Stimulated activated memory B cell treated with anti-CD40 and anti-IgM and Interleukin-4, amounts not matched to agents 10 μg/mL and 1 μg/mL and 100 μg/mL, for 72 hours (primary cell): ENCODE results near the gene SLC25A26.
A peak's percentile ranks its signal among the peaks of the same experiment; 100 is the strongest.

Experiments used
- ATAC-seq: fragments of 150-1000 bp; cut with Tn5 transposase; 2 replicates; pipeline ENCODE4 v1.10.0; 2021
- H3K27ac Mint-ChIP-seq: one replicate; pipeline ENCODE4 v1.8.0; 2022; ENCODE audit warnings: mild to moderate bottlenecking, mixed read lengths
- H3K27me3 Mint-ChIP-seq: one replicate; pipeline ENCODE4 v1.8.0; 2022; ENCODE audit warnings: mixed read lengths
- H3K36me3 Mint-ChIP-seq: one replicate; pipeline ENCODE4 v1.8.0; 2022; ENCODE audit warnings: mixed read lengths
- H3K4me1 Mint-ChIP-seq: one replicate; pipeline ENCODE4 v1.8.0; 2022; ENCODE audit warnings: mixed read lengths
- H3K4me3 Mint-ChIP-seq: one replicate; pipeline ENCODE4 v1.8.0; 2022; ENCODE audit warnings: mild to moderate bottlenecking, moderate library complexity, mixed read lengths
- H3K9me3 Mint-ChIP-seq: one replicate; pipeline ENCODE4 v1.8.0; 2022; ENCODE audit warnings: mixed read lengths

The SLC25A26 gene

GRCh38 chr3:66403323-66403990, 182.7 kb downstream of the SLC25A26 start:
- Mint-ChIP-seq H3K4me1 (peaks cover 5% of the 10 kb centered on the region), H3K27me3 (no peaks in the 10 kb centered on the region), H3K36me3 (no peaks in the 10 kb centered on the region), H3K9me3 (no peaks in the 10 kb centered on the region), H3K27ac (no peak overlapping the region), H3K4me3 (no peak overlapping the region)
- no peak for ATAC-seq

GRCh38 chr3:66404197-66404596, 183.4 kb downstream of the SLC25A26 start:
- no peak for ATAC-seq
- H3K4me1 Mint-ChIP-seq, result peaks cover 5% of the 10 kb centered on the region

GRCh38 chr3:66404903-66405700, 184.3 kb downstream of the SLC25A26 start:
- Mint-ChIP-seq H3K4me3 (no peak overlapping the region), H3K4me1 (peaks cover 5% of the 10 kb centered on the region), H3K27me3 (no peaks in the 10 kb centered on the region), H3K27ac (no peak overlapping the region), H3K9me3 (no peaks in the 10 kb centered on the region), H3K36me3 (no peaks in the 10 kb centered on the region)
- ATAC-seq, result no peak

More at GRCh38 chr3:66404197-66404596, 183.4 kb downstream of the SLC25A26 start:
- Mint-ChIP-seq H3K27ac (no peak overlapping the region), H3K4me3 (no peak overlapping the region), H3K27me3 (no peaks in the 10 kb centered on the region), H3K9me3 (no peaks in the 10 kb centered on the region), H3K36me3 (no peaks in the 10 kb centered on the region)

GRCh38 chr3:66405701-66406091, 184.9 kb downstream of the SLC25A26 start:
- no peak for ATAC-seq
- no peak overlapping the region for H3K27ac Mint-ChIP-seq
- H3K27me3 Mint-ChIP-seq, result no peaks in the 10 kb centered on the region
- H3K36me3 Mint-ChIP-seq, result no peaks in the 10 kb centered on the region
- H3K4me3 Mint-ChIP-seq, result no peak overlapping the region
- H3K9me3 Mint-ChIP-seq, result no peaks in the 10 kb centered on the region
- peaks cover 5% of the 10 kb centered on the region for H3K4me1 Mint-ChIP-seq

GRCh38 chr3:66406163-66406562, 185.4 kb downstream of the SLC25A26 start:
- no peaks in the 10 kb centered on the region for H3K27me3 Mint-ChIP-seq
- H3K36me3 Mint-ChIP-seq, result no peaks in the 10 kb centered on the region
- H3K4me3 Mint-ChIP-seq, result no peak overlapping the region
- H3K9me3 Mint-ChIP-seq, result no peaks in the 10 kb centered on the region
- ATAC-seq, result no peak
- no peak overlapping the region for H3K27ac Mint-ChIP-seq
- H3K4me1 Mint-ChIP-seq, result peaks cover 5% of the 10 kb centered on the region

GRCh38 chr3:66406831-66407610, 186.2 kb downstream of the SLC25A26 start:
- Mint-ChIP-seq H3K36me3 (no peaks in the 10 kb centered on the region), H3K9me3 (no peaks in the 10 kb centered on the region)

GRCh38 chr3:66407611-66408218, 186.9 kb downstream of the SLC25A26 start:
- peak; percentile 75 for ATAC-seq
- H3K4me1 Mint-ChIP-seq, result peaks cover 11% of the 10 kb centered on the region
- no peaks in the 10 kb centered on the region for H3K36me3 Mint-ChIP-seq
- no peaks in the 10 kb centered on the region for H3K9me3 Mint-ChIP-seq
- no peak overlapping the region for H3K4me3 Mint-ChIP-seq
- H3K27ac Mint-ChIP-seq, result no peak overlapping the region
- H3K27me3 Mint-ChIP-seq, result no peaks in the 10 kb centered on the region

More at GRCh38 chr3:66406831-66407610, 186.2 kb downstream of the SLC25A26 start:
- ATAC-seq, result no peak
- no peak overlapping the region for H3K27ac Mint-ChIP-seq
- no peak overlapping the region for H3K4me3 Mint-ChIP-seq
- peaks cover 11% of the 10 kb centered on the region for H3K4me1 Mint-ChIP-seq
- H3K27me3 Mint-ChIP-seq, result no peaks in the 10 kb centered on the region

GRCh38 chr3:66409771-66410754, 189.3 kb downstream of the SLC25A26 start:
- no peaks in the 10 kb centered on the region for H3K27me3 Mint-ChIP-seq
- no peak overlapping the region for H3K4me3 Mint-ChIP-seq

GRCh38 chr3:66410976-66411375, 190.2 kb downstream of the SLC25A26 start:
- Mint-ChIP-seq H3K27me3 (no peaks in the 10 kb centered on the region), H3K9me3 (no peaks in the 10 kb centered on the region), H3K36me3 (no peaks in the 10 kb centered on the region), H3K4me1 (peaks cover 11% of the 10 kb centered on the region), H3K4me3 (no peak overlapping the region), H3K27ac (no peak overlapping the region)
- ATAC-seq, result no peak

More at GRCh38 chr3:66409771-66410754, 189.3 kb downstream of the SLC25A26 start:
- ATAC-seq, result no peak
- Mint-ChIP-seq H3K27ac (no peak overlapping the region), H3K36me3 (no peaks in the 10 kb centered on the region), H3K4me1 (peaks cover 11% of the 10 kb centered on the region), H3K9me3 (no peaks in the 10 kb centered on the region)

GRCh38 chr3:66411474-66411873, 190.7 kb downstream of the SLC25A26 start:
- Mint-ChIP-seq H3K36me3 (no peaks in the 10 kb centered on the region), H3K27me3 (no peaks in the 10 kb centered on the region), H3K4me3 (no peak overlapping the region), H3K4me1 (peaks cover 11% of the 10 kb centered on the region), H3K9me3 (no peaks in the 10 kb centered on the region), H3K27ac (no peak overlapping the region)
- ATAC-seq, result no peak

GRCh38 chr3:66411961-66412887, 191.4 kb downstream of the SLC25A26 start:
- H3K4me3 Mint-ChIP-seq, result no peak overlapping the region
- no peak overlapping the region for H3K27ac Mint-ChIP-seq
- H3K9me3 Mint-ChIP-seq, result no peaks in the 10 kb centered on the region
- H3K27me3 Mint-ChIP-seq, result no peaks in the 10 kb centered on the region
- ATAC-seq, result peak; percentile 18
- H3K4me1 Mint-ChIP-seq, result peaks cover 11% of the 10 kb centered on the region
- no peaks in the 10 kb centered on the region for H3K36me3 Mint-ChIP-seq

GRCh38 chr3:66413151-66413751, 192.4 kb downstream of the SLC25A26 start:
- no peaks in the 10 kb centered on the region for H3K27me3 Mint-ChIP-seq
- H3K36me3 Mint-ChIP-seq, result no peaks in the 10 kb centered on the region
- ATAC-seq, result no peak
- H3K9me3 Mint-ChIP-seq, result no peaks in the 10 kb centered on the region
- peaks cover 6% of the 10 kb centered on the region for H3K4me1 Mint-ChIP-seq
- H3K4me3 Mint-ChIP-seq, result no peak overlapping the region
- no peak overlapping the region for H3K27ac Mint-ChIP-seq

- peaks cover under 1% of the 10 kb centered on the region for H3K9me3 Mint-ChIP-seq
- peaks cover under 1% of the 10 kb centered on the region for H3K36me3 Mint-ChIP-seq
- no peak overlapping the region for H3K27ac Mint-ChIP-seq
- H3K27me3 Mint-ChIP-seq, result no peaks in the 10 kb centered on the region
- H3K4me1 Mint-ChIP-seq, result peaks cover 6% of the 10 kb centered on the region
- ATAC-seq, result no peak
- no peak overlapping the region for H3K4me3 Mint-ChIP-seq
Observed at GRCh38 chr3:66414846-66415245, 194.0 kb downstream of the SLC25A26 start.
